Epithelial cell of esophagus (primary cell): ENCODE data around the gene SKAP1.
A peak's percentile ranks its signal among the peaks of the same experiment; 100 is the strongest.
"Not testable (repeated sequence)": the region's sequence is repeated elsewhere in the genome, so short reads cannot be mapped to it uniquely, and the experiment has no call there.

Source experiments
- DNase-seq: peaks from one replicate; pipeline ENCODE4 v3.0.0; 2010; ENCODE audit warnings: low read depth
- H3K4me3 ChIP-seq: 2 replicates; pipeline ENCODE4 v1.5.1; 2011; ENCODE audit warnings: mild to moderate bottlenecking, low read length, control low read depth
- TF ChIP-seq, protein P1 (sequence below): IDR thresholded peaks from 2 replicates; pipeline ENCODE4 v1.5.1; 2011; ENCODE audit warnings: low read depth, mild to moderate bottlenecking, low read length, control low read depth, inconsistent platforms; ENCODE audit not compliant: insufficient read depth; ENCODE audit errors: missing control alignments

The SKAP1 gene

DNA sequence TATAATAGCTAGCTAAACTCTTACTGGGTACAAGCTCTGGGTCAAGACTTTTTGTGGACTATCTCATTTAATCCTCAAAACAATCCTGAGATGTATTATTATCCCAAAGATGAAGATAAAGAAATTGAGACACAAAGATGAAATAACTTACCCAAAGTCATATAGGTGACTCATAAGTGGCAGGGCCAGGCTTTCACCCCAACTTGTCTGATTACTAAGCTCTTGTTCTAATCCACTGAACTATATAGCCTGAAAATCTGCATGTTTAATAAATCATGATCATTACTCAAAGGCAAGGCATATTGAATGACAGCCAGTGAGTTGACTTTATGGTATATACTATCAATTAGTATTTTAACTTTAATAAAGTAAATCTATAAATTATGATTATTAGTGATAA, 77.4 kb downstream of the SKAP1 start:
- peak; percentile 35 for DNase-seq

DNA sequence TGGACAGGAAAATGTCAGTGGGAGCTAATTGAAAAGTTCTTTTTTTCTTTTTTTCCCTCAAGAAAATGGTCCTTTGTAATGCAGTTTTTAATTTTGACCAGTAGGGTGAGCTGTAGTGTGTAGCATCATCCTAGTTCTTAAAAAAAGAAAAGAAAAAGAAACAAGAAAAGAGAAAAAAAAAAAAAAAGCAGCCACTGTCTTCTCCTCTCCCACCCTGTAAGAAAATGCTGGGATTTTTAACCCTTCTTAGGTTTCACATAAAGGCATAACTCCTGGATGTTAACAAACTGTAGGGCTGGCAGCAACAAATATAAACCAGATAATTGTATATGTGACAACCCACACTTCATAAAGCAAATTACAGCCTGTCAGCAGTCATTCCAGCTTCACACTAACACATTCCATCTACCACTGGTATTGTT, 78.1 kb downstream of the SKAP1 start:
- no peak overlapping the region for H3K4me3 ChIP-seq
- TF ChIP-seq, protein P1, sequence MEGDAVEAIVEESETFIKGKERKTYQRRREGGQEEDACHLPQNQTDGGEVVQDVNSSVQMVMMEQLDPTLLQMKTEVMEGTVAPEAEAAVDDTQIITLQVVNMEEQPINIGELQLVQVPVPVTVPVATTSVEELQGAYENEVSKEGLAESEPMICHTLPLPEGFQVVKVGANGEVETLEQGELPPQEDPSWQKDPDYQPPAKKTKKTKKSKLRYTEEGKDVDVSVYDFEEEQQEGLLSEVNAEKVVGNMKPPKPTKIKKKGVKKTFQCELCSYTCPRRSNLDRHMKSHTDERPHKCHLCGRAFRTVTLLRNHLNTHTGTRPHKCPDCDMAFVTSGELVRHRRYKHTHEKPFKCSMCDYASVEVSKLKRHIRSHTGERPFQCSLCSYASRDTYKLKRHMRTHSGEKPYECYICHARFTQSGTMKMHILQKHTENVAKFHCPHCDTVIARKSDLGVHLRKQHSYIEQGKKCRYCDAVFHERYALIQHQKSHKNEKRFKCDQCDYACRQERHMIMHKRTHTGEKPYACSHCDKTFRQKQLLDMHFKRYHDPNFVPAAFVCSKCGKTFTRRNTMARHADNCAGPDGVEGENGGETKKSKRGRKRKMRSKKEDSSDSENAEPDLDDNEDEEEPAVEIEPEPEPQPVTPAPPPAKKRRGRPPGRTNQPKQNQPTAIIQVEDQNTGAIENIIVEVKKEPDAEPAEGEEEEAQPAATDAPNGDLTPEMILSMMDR = peak; percentile 62
- peak; percentile 17 for DNase-seq

More for the DNA sequence above, 77.4 kb downstream of the SKAP1 start:
- TF ChIP-seq, protein P1 = no peak
- no peak overlapping the region for H3K4me3 ChIP-seq

DNA sequence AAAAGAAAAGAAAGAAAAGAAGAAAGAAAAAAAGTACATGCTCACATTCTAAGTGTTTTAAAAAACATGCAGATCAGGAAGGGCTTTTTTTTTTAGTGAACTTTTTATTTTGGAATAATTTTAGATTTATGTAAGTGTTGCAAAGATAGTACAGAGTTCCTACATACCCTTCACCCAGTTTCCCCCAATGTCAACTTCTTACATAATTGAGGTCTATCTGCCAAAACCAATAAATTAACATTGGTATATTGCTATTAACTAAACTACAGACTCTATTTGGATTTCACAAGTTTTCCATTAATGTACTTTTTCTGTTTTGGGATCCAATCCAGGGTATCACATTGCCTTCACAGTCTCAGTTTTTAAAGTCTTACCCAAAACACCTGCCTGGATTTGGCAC, 81.7 kb downstream of the SKAP1 start:
- DNase-seq = no peak
- TF ChIP-seq, protein P1 = no peak
- no peak overlapping the region for H3K4me3 ChIP-seq

DNA sequence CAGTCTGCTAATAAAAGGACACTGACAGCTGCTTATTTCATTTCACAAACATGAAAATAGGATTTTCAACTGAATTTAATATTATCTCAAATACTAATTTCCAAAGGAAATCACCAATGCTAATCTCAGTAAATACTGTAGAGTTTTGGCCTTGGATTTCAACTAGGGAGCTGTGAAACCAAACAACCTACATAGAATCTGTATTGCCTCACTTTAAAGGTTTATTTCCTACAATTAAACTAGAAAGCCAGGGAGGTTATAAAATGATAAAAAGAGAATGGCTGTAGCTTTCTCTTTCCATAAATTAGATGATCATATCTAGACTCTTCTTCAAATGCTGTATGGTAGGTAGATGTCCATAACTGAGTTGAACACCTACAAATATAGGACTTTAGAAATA, 82.8 kb downstream of the SKAP1 start:
- DNase-seq = no peak
- TF ChIP-seq, protein P1 = no peak
- H3K4me3 ChIP-seq = no peak overlapping the region

DNA sequence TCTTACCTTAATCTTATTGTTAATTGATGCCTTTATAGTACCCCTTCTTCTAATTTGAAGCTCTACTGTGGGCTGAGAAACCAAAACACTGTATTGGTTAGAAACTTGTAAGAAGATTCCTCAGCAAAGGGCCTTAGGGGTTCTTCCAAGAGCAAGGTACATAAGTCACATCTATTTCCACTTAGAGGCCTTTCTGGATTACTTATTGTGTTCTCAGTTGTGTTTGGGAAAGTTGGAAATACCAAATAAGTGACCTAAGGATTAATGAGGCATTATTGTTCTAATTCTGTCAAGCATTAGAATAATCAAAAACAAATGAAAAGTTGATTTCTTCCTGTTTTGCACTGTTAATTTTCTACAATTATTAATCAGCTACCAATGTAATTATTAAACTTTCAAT, 85.8 kb downstream of the SKAP1 start:
- no peak for DNase-seq
- TF ChIP-seq, protein P1 = no peak
- H3K4me3 ChIP-seq = no peak overlapping the region

DNA sequence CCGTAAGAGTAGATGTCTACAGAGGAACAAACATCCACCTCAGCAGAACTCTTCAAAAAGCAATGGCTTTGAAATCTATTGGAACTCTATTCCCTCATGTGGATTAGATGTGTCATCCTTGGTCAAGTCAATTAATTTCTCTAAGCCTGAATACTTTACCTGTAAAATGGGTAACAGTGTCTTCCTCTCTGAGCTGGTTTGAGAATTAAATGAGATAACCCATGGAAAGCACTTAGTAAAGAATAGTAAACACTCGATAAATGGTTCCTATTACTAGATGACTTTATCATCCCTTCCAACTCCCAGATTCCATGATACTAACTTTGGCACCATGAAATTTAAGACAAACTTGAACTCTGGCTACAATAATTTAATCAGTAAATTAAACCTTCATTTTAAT, 89.1 kb downstream of the SKAP1 start:
- DNase-seq = no peak
- no peak overlapping the region for H3K4me3 ChIP-seq
- TF ChIP-seq, protein P1 = no peak

DNA sequence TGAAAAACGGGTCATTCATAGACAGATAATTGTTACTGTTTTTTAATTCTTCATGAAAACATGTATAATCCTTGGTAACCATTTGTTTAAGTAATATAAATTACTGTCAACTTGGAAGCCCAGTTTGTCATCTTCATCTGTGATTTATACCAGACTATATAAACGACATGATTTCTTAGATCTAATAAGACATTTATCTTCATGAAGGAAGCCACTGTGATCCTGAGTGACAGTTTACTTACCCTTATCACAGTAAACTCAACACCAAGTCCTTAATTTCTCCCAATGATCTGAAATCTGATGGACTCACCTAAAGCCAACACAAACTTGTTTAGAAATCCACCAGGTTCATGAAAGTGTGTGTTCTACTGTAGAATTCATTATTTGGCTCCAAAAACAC, 91.3 kb downstream of the SKAP1 start:
- TF ChIP-seq, protein P1 = no peak
- no peak for DNase-seq
- no peak overlapping the region for H3K4me3 ChIP-seq

DNA sequence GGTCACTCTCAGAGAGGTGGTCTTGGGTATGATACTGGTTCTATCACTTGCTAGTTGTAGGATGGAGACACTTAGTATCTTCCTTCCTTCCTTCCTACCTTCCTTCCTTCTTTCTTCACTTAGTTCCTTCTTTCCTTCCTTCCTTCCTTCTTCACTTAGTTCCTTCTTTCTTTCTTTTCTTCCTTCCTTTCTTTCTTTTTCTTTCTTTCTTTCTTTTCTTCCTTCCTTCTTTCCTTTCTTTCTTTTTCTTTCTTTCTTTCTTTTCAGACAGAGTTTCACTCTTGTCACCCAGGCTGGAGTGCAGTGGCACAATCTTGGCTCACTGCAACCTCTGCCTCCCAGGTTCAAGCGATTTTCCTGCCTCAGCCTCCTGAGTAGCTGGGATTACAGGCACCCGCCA, 92.1 kb downstream of the SKAP1 start:
- H3K4me3 ChIP-seq, DNase-seq: not testable (repeated sequence)
